GM21737 (cell line): ENCODE measurements around the gene AKAP13.

Experiments used
- ATAC-seq: cut with Tn5 transposase; IDR thresholded peaks from one replicate; pipeline ENCODE4 v1.9.1; 2021; ENCODE audit warnings: mild to moderate bottlenecking, moderate library complexity; ENCODE audit not compliant: unreplicated experiment

AKAP13 gene

GRCh38 chr15:85493260-85493659 lies 112.9 kb downstream of the AKAP13 start:
- no peak for ATAC-seq

GRCh38 chr15:85494048-85494777 lies 113.8 kb downstream of the AKAP13 start:
- no peak for ATAC-seq

GRCh38 chr15:85495096-85495495 lies 114.7 kb downstream of the AKAP13 start:
- no peak for ATAC-seq

DNA sequence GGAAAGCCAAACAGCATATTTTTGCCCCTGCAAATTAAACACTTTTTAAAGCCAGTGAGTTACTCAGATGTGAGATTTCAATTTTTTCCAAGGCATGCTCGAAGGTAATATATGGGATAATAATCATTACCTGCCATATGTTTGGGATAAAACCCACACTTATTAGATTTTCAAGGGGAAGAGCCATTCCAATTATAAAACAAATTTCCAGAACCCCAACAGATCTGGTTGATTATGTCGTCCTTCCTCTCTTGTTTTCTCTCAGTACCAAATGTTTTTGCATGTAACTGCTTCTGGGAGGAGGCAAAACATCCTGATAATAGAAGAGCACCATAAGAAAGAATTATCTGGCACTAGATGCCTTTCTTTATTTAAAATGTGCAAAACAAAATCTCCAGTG lies 115.1 kb downstream of the AKAP13 start:
- no peak for ATAC-seq

GRCh38 chr15:85496151-85496550 lies 115.7 kb downstream of the AKAP13 start:
- ATAC-seq = no peak

DNA sequence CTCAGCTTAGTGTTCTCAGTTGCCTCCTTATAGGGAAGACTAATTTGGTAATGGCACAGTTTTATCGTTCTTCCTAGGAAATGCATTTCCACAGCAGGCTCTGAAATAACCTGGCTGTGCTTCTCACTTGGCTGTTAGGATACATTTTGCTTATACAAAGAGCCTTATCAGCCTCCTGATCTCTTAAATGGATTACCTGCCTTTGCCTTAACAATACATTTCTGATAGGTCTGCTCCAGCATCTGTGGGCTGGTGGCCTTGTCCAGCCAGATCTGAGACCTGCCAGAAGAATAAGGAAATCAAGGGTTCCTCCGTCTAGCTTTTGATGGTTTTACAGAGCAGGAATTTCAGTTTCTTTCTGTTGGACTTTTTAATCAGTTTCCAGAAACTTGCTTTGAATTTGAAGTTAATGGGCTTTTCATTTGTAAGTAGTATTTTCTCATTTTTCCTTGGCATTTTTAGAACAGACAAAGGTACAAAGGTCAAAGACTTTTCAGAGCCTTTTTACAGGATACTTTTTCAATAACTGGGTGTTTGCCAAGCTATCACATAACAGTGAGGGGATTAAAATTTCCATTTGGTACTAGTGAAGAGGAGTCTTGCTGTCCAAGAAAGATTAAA lies 116.3 kb downstream of the AKAP13 start:
- ATAC-seq = no peak

DNA sequence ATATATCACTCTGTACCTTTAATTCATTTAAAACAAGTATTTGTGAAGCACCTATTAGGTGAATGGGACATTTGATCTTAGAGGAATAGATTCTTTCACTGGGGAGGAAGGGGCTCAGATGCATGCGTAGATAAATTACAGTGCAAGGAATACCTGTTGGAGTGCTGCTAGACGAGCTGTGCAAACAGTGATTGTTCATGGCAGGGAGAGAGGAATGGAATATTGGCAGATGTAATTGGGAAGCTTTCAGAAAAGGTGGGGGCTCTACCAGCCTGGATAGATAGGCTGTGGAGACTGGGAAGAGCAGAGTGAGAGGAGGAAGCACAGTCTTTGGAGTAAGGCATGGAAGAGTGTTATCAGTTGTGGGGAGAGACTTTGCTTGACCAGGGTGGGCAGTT lies 116.8 kb downstream of the AKAP13 start:
- no peak for ATAC-seq

DNA sequence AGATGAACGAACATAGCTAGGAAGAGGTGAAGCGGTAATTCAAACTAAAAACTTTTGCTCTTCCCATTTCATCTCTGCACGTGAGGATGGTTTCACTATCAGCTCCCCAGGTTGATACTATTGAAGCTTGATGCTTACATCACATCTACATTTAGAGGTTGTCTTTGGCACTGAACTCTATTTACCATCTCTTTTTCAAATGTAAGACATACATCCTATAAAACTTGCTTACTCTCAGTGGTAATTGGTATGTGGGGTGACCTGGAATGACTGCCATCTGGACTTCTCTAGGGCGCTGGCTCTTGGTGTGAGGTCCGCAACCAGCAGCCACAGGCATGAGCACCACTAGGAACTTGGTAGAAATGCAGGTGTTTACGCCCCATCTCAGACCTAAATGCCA lies 118.1 kb downstream of the AKAP13 start:
- ATAC-seq = no peak

DNA sequence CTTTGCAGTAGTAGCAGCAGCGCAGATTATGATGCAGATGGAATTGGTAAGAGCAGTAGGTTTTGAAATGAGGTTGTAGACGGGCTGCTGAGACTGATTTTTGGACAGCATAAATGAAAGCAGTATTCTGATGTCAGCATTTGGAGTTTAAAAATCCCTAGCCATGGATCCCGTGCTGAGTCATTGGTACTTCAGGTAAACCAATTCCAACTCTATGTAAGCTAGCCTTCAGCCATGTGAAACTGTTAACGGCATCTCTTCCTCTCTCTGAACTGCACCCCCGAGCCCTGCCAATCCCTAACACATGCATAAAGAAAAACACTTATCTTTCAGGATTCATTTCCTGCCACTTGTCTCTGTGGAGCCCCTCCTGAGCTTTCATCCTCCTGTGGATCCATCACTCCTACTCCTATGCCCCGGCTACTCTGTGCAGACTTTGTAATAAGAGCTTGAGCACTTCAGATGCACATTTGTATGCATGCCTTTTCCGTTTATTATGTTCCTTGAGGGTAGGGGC lies 119.0 kb downstream of the AKAP13 start:
- no peak for ATAC-seq

GRCh38 chr15:85500060-85500708 lies 119.8 kb downstream of the AKAP13 start:
- no peak for ATAC-seq

DNA sequence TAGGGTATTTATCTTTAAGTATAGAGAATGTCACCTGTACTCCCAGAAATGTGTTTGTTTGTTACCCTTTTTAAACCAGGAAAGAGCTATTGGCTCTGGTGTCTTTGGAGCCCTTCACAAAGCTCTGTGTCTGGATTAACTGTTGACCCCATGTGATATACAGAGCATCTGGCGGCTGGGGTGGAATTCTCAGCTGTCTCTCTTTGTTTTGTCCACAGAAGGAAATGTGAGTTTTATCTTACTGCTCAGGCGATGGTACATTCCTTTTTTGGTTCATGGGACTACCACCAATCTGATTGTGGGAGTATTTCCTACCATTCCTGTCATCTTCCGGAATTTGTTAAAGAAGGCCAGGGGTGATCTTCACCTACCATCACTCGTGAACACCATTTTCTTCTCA lies 120.3 kb downstream of the AKAP13 start:
- ATAC-seq = no peak

GRCh38 chr15:85501574-85501973 lies 121.2 kb downstream of the AKAP13 start:
- no peak for ATAC-seq

GRCh38 chr15:85503151-85503799 lies 122.9 kb downstream of the AKAP13 start:
- ATAC-seq = no peak

DNA sequence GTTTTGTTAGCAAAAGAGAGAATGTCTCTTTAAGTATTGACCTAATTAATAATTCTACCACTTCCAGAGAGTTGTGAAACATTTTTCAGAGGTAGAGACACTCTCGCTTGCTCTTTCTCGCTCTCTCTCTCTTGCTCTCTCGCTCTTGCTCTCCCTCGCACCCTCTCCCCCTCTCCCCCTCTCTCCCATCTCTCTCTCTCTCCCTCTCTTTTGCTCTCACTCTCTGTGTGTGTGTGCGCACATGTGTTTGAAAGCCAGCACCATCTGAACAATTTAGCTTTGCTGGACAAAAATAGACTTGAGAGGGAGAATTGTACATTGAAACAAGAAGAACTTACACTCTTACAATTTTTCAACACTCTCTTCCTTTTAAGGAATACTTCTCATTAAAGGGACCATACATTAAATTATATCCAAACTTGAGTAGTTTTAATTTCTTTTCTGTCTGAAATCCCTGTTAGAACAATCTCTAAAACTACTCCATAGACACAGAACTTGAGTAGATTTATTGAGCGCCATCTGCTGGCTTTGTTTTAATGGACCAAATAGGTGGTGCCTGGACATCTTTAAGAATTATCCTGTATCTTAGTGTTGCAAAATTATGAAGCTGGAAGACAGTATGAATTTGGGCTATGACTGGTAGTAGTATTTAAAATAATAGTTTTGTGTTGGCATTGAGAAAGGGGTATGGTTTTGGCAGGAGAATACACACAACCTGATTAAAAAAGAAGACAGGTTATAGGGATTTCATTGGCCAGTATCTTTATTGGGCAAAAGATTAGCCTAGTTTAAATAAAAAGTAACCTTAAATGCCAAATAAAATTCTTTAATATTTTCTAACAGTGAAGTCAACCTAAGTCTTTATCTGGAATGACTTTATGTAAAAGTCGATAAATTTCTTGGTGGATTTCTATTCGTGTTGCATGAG lies 124.6 kb downstream of the AKAP13 start:
- no peak for ATAC-seq

GRCh38 chr15:85507114-85507513 lies 126.7 kb downstream of the AKAP13 start:
- ATAC-seq = no peak

GRCh38 chr15:85509973-85510372 lies 129.6 kb downstream of the AKAP13 start:
- no peak for ATAC-seq

DNA sequence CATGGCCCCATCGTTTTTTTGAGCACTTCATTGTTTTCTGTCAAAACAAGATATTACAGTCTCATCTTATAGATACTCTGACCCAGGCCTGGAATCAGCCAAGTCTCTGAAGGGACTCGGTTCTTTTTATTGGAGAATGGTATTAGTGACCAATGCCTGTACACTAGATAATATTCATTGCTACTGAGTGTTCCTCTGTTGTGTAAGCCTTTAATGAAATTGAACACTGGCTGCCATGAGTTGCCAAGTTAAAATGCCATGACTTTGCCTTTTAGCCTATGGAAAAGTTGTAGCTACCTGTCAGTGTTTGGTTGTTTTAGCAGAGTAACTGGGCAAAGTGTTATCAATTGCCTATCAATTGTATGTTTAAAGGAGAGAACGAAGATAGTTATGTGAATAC lies 134.0 kb downstream of the AKAP13 start:
- ATAC-seq = no peak

DNA sequence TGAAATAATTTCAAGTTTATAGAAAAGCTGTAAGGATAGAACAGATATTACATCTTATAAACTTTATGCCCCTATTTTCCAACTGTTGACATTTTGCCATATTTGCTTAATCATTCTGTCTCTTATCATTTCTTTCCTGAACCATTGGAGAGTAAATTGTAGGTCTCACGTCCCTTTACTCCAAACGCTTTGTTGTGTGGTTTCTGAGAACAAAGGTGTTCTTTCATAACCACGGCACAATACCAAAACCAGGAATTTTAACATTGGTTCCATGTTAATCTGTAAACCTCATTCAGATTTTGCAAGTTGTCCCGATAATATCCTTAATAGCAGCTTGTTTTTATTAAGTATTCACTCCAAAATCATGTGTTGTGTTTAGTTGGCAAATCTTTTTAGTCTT lies 134.8 kb downstream of the AKAP13 start:
- no peak for ATAC-seq

GRCh38 chr15:85517086-85517485 lies 136.7 kb downstream of the AKAP13 start:
- ATAC-seq = no peak

GRCh38 chr15:85518979-85519761 lies 138.8 kb downstream of the AKAP13 start:
- ATAC-seq = no peak
